ENCODE results near the gene ACVR2B.

The ACVR2B gene

GRCh38 chr3:38490281-38491030 lies 36.8 kb downstream of the ACVR2B start:
- TF ChIP-seq CTCF (IDR thresholded peaks at IDR 0.05): no peak

GRCh38 chr3:38491215-38491614 lies 37.5 kb downstream of the ACVR2B start:
- TF ChIP-seq CTCF (IDR thresholded peaks at IDR 0.05): no peak

- TF ChIP-seq CTCF (IDR thresholded peaks at IDR 0.05): no peak
Observed at GRCh38 chr3:38493031-38493430, 39.3 kb downstream of the ACVR2B start.

GRCh38 chr3:38496131-38496910 lies 42.6 kb downstream of the ACVR2B start, which contains the start of gene EXOG:
TSS of gene EXOG (plus strand) at chr3:38496340. CDS start at chr3:38496368, 28 bp downstream.
- TF ChIP-seq CTCF (IDR thresholded peaks at IDR 0.05): peak; percentile 95

- no peak for TF ChIP-seq CTCF (IDR thresholded peaks at IDR 0.05)
Observed at GRCh38 chr3:38497031-38497430, 43.3 kb downstream of the ACVR2B start.

GRCh38 chr3:38500688-38501417 lies 47.2 kb downstream of the ACVR2B start:
- TF ChIP-seq CTCF (IDR thresholded peaks at IDR 0.05): no peak

- no peak for TF ChIP-seq CTCF (IDR thresholded peaks at IDR 0.05)
Observed at GRCh38 chr3:38507120-38507519, 53.4 kb downstream of the ACVR2B start.

Data from LNCAP (cell line).